HepG2 (cell line): ENCODE results near the gene CUL5. TPM values are rescaled to one million over a fixed set of nuclear protein-coding genes. Genes with fewer than 3 reads are reported as not detected.

Source experiments
- ATAC-seq: fragments of 200-7000 bp; cut with Tn5 transposase; 3 replicates; pipeline ENCODE4 v1.9.1; 2020; ENCODE audit warnings: mild to moderate bottlenecking, moderate library complexity
- BruUV-seq: library from RNA; stranded (reverse); fragments of 400-500 nt; replicated peaks from 2 replicates; lab custom pipeline; 2021; lab: Mats Ljungman, UMichigan
- CTCF ChIA-PET: fragments of 300-600 bp; formaldehyde crosslinking; extraction: SDS; loops from one replicate; lab custom pipeline; 2021; ENCODE audit warnings: low total read pairs, inconsistent platforms, low intra/inter-chr PET ratio; lab: Yijun Ruan, JAX
- POLR2A ChIA-PET: fragments of 350-600 bp; sonication (Branson Sonifier 250); formaldehyde crosslinking; loops from one replicate; lab custom pipeline; 2020; ENCODE audit warnings: antibody characterized with exemption, inconsistent platforms; lab: Yijun Ruan, JAX
- DNase-seq: peaks from one replicate; pipeline ENCODE4 v3.0.0-alpha.2; 2015; ENCODE audit warnings: low spot score
- FAIRE-seq: peaks from 3 replicates; lab custom pipeline; 2011; peaks lifted over from hg19 to GRCh38; lab: Jason Lieb, UNC
- H2AFZ ChIP-seq: one replicate; pipeline ENCODE4 v1.6.1; 2011; ENCODE audit warnings: low read length, inconsistent platforms
- H3K27ac ChIP-seq: fragments of 300-600 bp; 3 replicates; pipeline ENCODE4 v1.8.0; 2011; ENCODE audit warnings: mixed run types, mild to moderate bottlenecking, mixed read lengths, low read length, inconsistent platforms; ENCODE audit not compliant: insufficient read depth; ENCODE audit errors: extremely low read length
- H3K27me3 ChIP-seq, 2 experiments: fragments of 200-600 bp in 1 of 2; 2 replicates in 1 of 2; 3 replicates in 1 of 2; pipeline versions ENCODE4 v1.6.0 to v1.8.0; 2011; ENCODE audit warnings: low read length in 2 of 2, mild to moderate bottlenecking in 2 of 2, moderate library complexity in 2 of 2, inconsistent platforms in 1 of 2; ENCODE audit not compliant: insufficient read depth in 2 of 2, control insufficient read depth in 1 of 2
- H3K36me3 ChIP-seq, 2 experiments: fragments of 200-600 bp in 1 of 2; replicated peaks in 1 of 2; 2 replicates in 1 of 2; 3 replicates in 1 of 2; pipeline versions ENCODE4 v1.5.1 to v1.8.0; 2011; ENCODE audit warnings: low read length in 2 of 2, inconsistent platforms in 1 of 2; ENCODE audit not compliant: insufficient read depth in 2 of 2, control insufficient read depth in 1 of 2
- H3K4me1 ChIP-seq: 2 replicates; pipeline ENCODE4 v1.5.1; 2012; ENCODE audit warnings: low read length, inconsistent platforms; ENCODE audit not compliant: insufficient read depth
- H3K4me2 ChIP-seq: 2 replicates; pipeline ENCODE4 v1.6.0; 2011; ENCODE audit warnings: low read depth, low read length, inconsistent platforms
- H3K4me3 ChIP-seq, 3 experiments: fragments of 200-600 bp in 1 of 3; sonication (generic), shearing (Covaris generic) in 1 of 3; replicated peaks in 1 of 3; 2 replicates each; pipeline ENCODE4 v1.5.1; 2011 to 2016; ENCODE audit warnings: low read length in 3 of 3, inconsistent platforms in 2 of 3, low read depth in 2 of 3, mild to moderate bottlenecking in 2 of 3, control low read depth in 1 of 3, mixed read lengths in 1 of 3; ENCODE audit not compliant: insufficient read depth in 1 of 3
- H3K79me2 ChIP-seq: one replicate; pipeline ENCODE4 v1.6.1; 2011; ENCODE audit warnings: low read length, inconsistent platforms; ENCODE audit not compliant: insufficient read depth
- H3K9ac ChIP-seq: 2 replicates; pipeline ENCODE4 v1.6.0; 2011; ENCODE audit warnings: mild to moderate bottlenecking, low read depth, low read length, inconsistent platforms; ENCODE audit not compliant: insufficient read depth
- H3K9me3 ChIP-seq: 2 replicates; pipeline ENCODE4 v1.5.1; 2012; ENCODE audit warnings: mild to moderate bottlenecking, low read length
- H4K20me1 ChIP-seq: 2 replicates; pipeline ENCODE4 v1.6.0; 2011; ENCODE audit warnings: inconsistent platforms, mild to moderate bottlenecking, low read length, moderate library complexity; ENCODE audit not compliant: insufficient read depth
- MAFG ChIP-seq: sonication (generic); formaldehyde crosslinking; IDR thresholded peaks from 2 replicates; pipeline ENCODE4 v1.5.1; 2020; ENCODE audit warnings: mild to moderate bottlenecking, missing genetic modification reagents
- ZFP41 ChIP-seq: sonication (generic); formaldehyde crosslinking; IDR thresholded peaks from 2 replicates; pipeline ENCODE4 v1.4.0; 2020; ENCODE audit warnings: mild to moderate bottlenecking, missing genetic modification reagents, borderline replicate concordance
- ZNF124 ChIP-seq: sonication (generic); formaldehyde crosslinking; IDR thresholded peaks from 2 replicates; pipeline ENCODE4 v1.4.0; 2020; ENCODE audit warnings: missing genetic modification reagents
- ZNF543 ChIP-seq: sonication (generic); formaldehyde crosslinking; IDR thresholded peaks from 2 replicates; pipeline ENCODE4 v1.4.0; 2020; ENCODE audit warnings: mild to moderate bottlenecking, missing genetic modification reagents
- ZSCAN29 ChIP-seq: sonication (generic); formaldehyde crosslinking; conservative IDR thresholded peaks from 2 replicates; pipeline ENCODE4 v1.4.0; 2020; ENCODE audit warnings: mild to moderate bottlenecking, missing genetic modification reagents
- WGBS: methylation state at CpG from one replicate; pipeline ENCODE4 v1.1.6; 2017; ENCODE audit warnings: low lambda C conversion rate; 5-methylcytosine and 5-hydroxymethylcytosine counted together
- in situ Hi-C: cut with HindIII; loops from 2 replicates; pipeline ENCODE4 v1.10.0; 2017; ENCODE audit warnings: low pct_unique_long_range_greater_than_20kb; ENCODE audit not compliant: extremely low pct_ligation_motif_present
- intact Hi-C: fragments of 100-400 bp; cut with micrococcal nuclease; formaldehyde crosslinking; loops from one replicate; pipeline ENCODE4 v1.10.0; 2022; ENCODE audit not compliant: unreplicated experiment
- polyA plus RNA-seq, 8 experiments: library from polyadenylated mRNA; depleted of rRNA in 3 of 8; stranded (reverse) in 7 of 8; unstranded in 1 of 8; fragments of >200 nt; fragmentation: Illumina TruSeq in 4 of 8; extraction: Trizol in 4 of 8; gene quantifications; 2 replicates each; pipeline versions ENCODE4 v1.2.1 to v1.2.3, GENCODE V29; 2011 to 2016; ENCODE audit warnings: low read depth in 4 of 8, missing spikeins in 1 of 8, mixed read lengths in 1 of 8; ENCODE audit not compliant: insufficient read depth in 1 of 8
- total RNA-seq, 5 experiments: library from RNA; depleted of rRNA; stranded (reverse); fragments of >200 nt; fragmentation: Illumina TruSeq; extraction: Trizol; gene quantifications; 2 replicates each; pipeline ENCODE4 v1.2.3, GENCODE V29; 2016; ENCODE audit warnings: low read depth in 1 of 5
- TF ChIP-seq, protein P1 (sequence below): sonication (generic); formaldehyde crosslinking; IDR thresholded peaks from 2 replicates; pipeline ENCODE4 v1.5.1; 2020; ENCODE audit warnings: mild to moderate bottlenecking, missing genetic modification reagents, borderline replicate concordance

CUL5 gene
- total and polyA plus RNA-seq, 2 of the 13 experiments (the other 11 are each of a cell fraction or from before 2014, with no cell fraction given), result 7.0 to 24.7 TPM

DNA sequence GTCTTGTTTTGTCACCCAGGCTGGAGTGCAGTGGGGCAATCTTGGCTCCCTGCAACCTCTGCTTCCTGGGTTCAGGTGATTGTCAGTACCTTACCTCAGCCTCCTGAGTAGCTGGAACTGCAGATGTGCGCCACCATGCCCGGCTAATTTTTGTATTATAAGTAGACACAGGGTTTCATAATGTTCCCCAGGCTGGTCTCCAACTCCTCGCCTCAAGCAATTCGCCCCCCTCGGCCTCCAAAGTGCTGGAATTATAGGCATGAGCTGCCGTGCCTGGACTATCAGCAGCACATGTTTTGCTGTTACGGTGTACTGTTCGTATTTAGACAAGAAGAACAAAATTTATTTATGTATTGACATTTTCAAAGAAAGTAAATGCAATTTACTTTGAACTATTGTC, 45.6 kb upstream of the CUL5 start:
- Histone ChIP-seq H3K27me3 (peaks cover 0 to 6% of the 10 kb centered on the region in 2 experiments; a peak in 1 of 5 replicates), H2AFZ (no peak overlapping the region), H3K9me3 (no peaks in the 10 kb centered on the region), H4K20me1 (no peaks in the 10 kb centered on the region), H3K27ac (no peak overlapping the region), H3K4me1 (no peaks in the 10 kb centered on the region), H3K36me3 (no peaks in the 10 kb centered on the region), H3K9ac (no peak overlapping the region), H3K4me2 (no peak overlapping the region), H3K4me3 (no peak overlapping the region), H3K79me2 (no peaks in the 10 kb centered on the region)
- FAIRE-seq, result no peak
- BruUV-seq, result no TSS peak
- ATAC-seq, result no peak
- DNase-seq, result no peak
- 24% methylated on average over 8 of the region's 8 CpGs for WGBS
- CTCF ChIA-PET, result no interaction called here
- TF ChIP-seq ZFP41 (CRISPR knock-in tag), result no peak
- TF ChIP-seq MAFG (CRISPR knock-in tag), result no peak
- TF ChIP-seq ZNF124 (CRISPR knock-in tag), result no peak
- no peak for TF ChIP-seq ZNF543
- TF ChIP-seq, protein P1, sequence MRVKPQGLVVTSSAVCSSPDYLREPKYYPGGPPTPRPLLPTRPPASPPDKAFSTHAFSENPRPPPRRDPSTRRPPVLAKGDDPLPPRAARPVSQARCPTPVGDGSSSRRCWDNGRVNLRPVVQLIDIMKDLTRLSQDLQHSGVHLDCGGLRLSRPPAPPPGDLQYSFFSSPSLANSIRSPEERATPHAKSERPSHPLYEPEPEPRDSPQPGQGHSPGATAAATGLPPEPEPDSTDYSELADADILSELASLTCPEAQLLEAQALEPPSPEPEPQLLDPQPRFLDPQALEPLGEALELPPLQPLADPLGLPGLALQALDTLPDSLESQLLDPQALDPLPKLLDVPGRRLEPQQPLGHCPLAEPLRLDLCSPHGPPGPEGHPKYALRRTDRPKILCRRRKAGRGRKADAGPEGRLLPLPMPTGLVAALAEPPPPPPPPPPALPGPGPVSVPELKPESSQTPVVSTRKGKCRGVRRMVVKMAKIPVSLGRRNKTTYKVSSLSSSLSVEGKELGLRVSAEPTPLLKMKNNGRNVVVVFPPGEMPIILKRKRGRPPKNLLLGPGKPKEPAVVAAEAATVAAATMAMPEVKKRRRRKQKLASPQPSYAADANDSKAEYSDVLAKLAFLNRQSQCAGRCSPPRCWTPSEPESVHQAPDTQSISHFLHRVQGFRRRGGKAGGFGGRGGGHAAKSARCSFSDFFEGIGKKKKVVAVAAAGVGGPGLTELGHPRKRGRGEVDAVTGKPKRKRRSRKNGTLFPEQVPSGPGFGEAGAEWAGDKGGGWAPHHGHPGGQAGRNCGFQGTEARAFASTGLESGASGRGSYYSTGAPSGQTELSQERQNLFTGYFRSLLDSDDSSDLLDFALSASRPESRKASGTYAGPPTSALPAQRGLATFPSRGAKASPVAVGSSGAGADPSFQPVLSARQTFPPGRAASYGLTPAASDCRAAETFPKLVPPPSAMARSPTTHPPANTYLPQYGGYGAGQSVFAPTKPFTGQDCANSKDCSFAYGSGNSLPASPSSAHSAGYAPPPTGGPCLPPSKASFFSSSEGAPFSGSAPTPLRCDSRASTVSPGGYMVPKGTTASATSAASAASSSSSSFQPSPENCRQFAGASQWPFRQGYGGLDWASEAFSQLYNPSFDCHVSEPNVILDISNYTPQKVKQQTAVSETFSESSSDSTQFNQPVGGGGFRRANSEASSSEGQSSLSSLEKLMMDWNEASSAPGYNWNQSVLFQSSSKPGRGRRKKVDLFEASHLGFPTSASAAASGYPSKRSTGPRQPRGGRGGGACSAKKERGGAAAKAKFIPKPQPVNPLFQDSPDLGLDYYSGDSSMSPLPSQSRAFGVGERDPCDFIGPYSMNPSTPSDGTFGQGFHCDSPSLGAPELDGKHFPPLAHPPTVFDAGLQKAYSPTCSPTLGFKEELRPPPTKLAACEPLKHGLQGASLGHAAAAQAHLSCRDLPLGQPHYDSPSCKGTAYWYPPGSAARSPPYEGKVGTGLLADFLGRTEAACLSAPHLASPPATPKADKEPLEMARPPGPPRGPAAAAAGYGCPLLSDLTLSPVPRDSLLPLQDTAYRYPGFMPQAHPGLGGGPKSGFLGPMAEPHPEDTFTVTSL, result no peak
- TF ChIP-seq ZSCAN29 (CRISPR knock-in tag), result no peak
- in situ Hi-C loops, result no loop called here
- intact Hi-C loops, result no loop called here
- POLR2A ChIA-PET, result no interaction called here
